H1 (cell line): Measurements from ENCODE around the gene YIF1A. TPM values are rescaled to one million over a fixed set of nuclear protein-coding genes. Genes with fewer than 3 reads are reported as not detected.
"Not testable (repeated sequence)": the region's sequence is repeated elsewhere in the genome, so short reads cannot be mapped to it uniquely, and the experiment has no call there.

Experiments
- CTCF ChIA-PET: fragments of 300-600 bp; sonication (Branson Sonifier 250); formaldehyde crosslinking; loops from one replicate; lab custom pipeline; 2021; ENCODE audit not compliant: partially characterized antibody; lab: Charles Lee
- POLR2A ChIA-PET: fragments of 300-600 bp; sonication (Branson Sonifier 250); formaldehyde crosslinking; loops from one replicate; lab custom pipeline; 2021; ENCODE audit warnings: inconsistent platforms; ENCODE audit not compliant: partially characterized antibody; lab: Charles Lee
- DNase-seq, 2 experiments: peaks; one replicate each; pipeline versions ENCODE4 v3.0.0 to v3.0.0-alpha.2; 2010 to 2022; ENCODE audit warnings: low spot score in 2 of 2, low read depth in 1 of 2, mixed read lengths in 1 of 2
- FAIRE-seq: peaks from 2 replicates; lab custom pipeline; 2011; peaks lifted over from hg19 to GRCh38; lab: Jason Lieb, UNC
- H2AFZ ChIP-seq: 2 replicates; pipeline ENCODE4 v1.8.1; 2012; ENCODE audit warnings: low read length, inconsistent platforms
- H2AK5ac ChIP-seq: 2 replicates; pipeline ENCODE4 v1.6.1; 2013; ENCODE audit warnings: low read depth, low read length
- H2BK120ac ChIP-seq: replicated peaks from 2 replicates; pipeline ENCODE3; 2013; ENCODE audit warnings: low read depth, low read length, inconsistent platforms
- H2BK12ac ChIP-seq: 2 replicates; pipeline ENCODE4 v1.6.1; 2013; ENCODE audit warnings: low read depth, low read length
- H2BK15ac ChIP-seq: 2 replicates; pipeline ENCODE4 v1.6.1; 2013; ENCODE audit warnings: low read length
- H2BK20ac ChIP-seq: 2 replicates; pipeline ENCODE4 v1.6.1; 2013; ENCODE audit warnings: low read length
- H2BK5ac ChIP-seq: 2 replicates; pipeline ENCODE4 v1.6.1; 2013; ENCODE audit warnings: low read depth, low read length
- H3K14ac ChIP-seq: 2 replicates; pipeline ENCODE4 v1.6.1; 2013; ENCODE audit warnings: inconsistent platforms; ENCODE audit not compliant: insufficient read length
- H3K18ac ChIP-seq: 2 replicates; pipeline ENCODE4 v1.6.1; 2013; ENCODE audit warnings: low read length; ENCODE audit errors: extremely low read depth
- H3K23ac ChIP-seq: 2 replicates; pipeline ENCODE4 v1.6.1; 2013; ENCODE audit warnings: inconsistent platforms; ENCODE audit not compliant: insufficient read length
- H3K23me2 ChIP-seq: 2 replicates; pipeline ENCODE4 v1.6.1; 2013; ENCODE audit warnings: low read depth, low read length
- H3K27ac ChIP-seq: 2 replicates; pipeline ENCODE4 v1.6.1; 2011; ENCODE audit warnings: low read depth, low read length, inconsistent platforms
- H3K27me3 ChIP-seq, 4 experiments: replicated peaks in 1 of 4; 1 replicate in 1 of 4; 2 replicates in 3 of 4; pipeline versions ENCODE4 v1.6.1 to v1.8.1; 2011 to 2013; ENCODE audit warnings: low read length in 3 of 4, mild to moderate bottlenecking in 3 of 4, inconsistent platforms in 2 of 4, mixed read lengths in 2 of 4, moderate library complexity in 1 of 4; ENCODE audit not compliant: control insufficient read depth in 3 of 4, insufficient read depth in 3 of 4; ENCODE audit errors: extremely low read depth in 1 of 4
- H3K36me3 ChIP-seq, 4 experiments: 2 replicates each; pipeline versions ENCODE4 v1.6.1 to v1.8.1; 2011 to 2013; ENCODE audit warnings: mild to moderate bottlenecking in 4 of 4, low read length in 3 of 4, moderate library complexity in 2 of 4, control low read depth in 1 of 4, inconsistent platforms in 1 of 4; ENCODE audit not compliant: insufficient read depth in 4 of 4, control insufficient read depth in 2 of 4
- H3K4ac ChIP-seq: replicated peaks from 2 replicates; pipeline ENCODE3; 2013; ENCODE audit warnings: low read length, low read depth, mixed read lengths, inconsistent platforms; ENCODE audit not compliant: insufficient read length
- H3K4me1 ChIP-seq, 4 experiments: replicated peaks in 1 of 4; 1 replicate in 1 of 4; 2 replicates in 3 of 4; pipeline versions ENCODE4 v1.6.1 to v1.8.1; 2011 to 2013; ENCODE audit warnings: low read length in 3 of 4, inconsistent platforms in 2 of 4, mixed read lengths in 1 of 4; ENCODE audit not compliant: insufficient read depth in 4 of 4, control insufficient read depth in 3 of 4
- H3K4me2 ChIP-seq, 2 experiments: 2 replicates each; pipeline versions ENCODE4 v1.6.1 to v1.8.1; 2011 to 2013; ENCODE audit warnings: low read depth in 2 of 2, low read length in 2 of 2, control low read depth in 1 of 2, inconsistent platforms in 1 of 2, mild to moderate bottlenecking in 1 of 2; ENCODE audit not compliant: insufficient read depth in 1 of 2
- H3K4me3 ChIP-seq, 4 experiments: fragments of 200-600, 300-600 bp in 1 of 4; sonication (generic), shearing (Covaris generic), sonication (Bioruptor Twin) in 1 of 4; 2 replicates each; pipeline versions ENCODE4 v1.5.1 to v1.8.1; 2011 to 2016; ENCODE audit warnings: low read length in 4 of 4, low read depth in 3 of 4, control low read depth in 2 of 4, inconsistent platforms in 2 of 4, mild to moderate bottlenecking in 2 of 4, mixed read lengths in 1 of 4, moderate library complexity in 1 of 4; ENCODE audit not compliant: insufficient read depth in 2 of 4; ENCODE audit errors: extremely low read depth in 1 of 4
- H3K56ac ChIP-seq: replicated peaks from 2 replicates; pipeline ENCODE3; 2013; ENCODE audit warnings: low read depth, mild to moderate bottlenecking, mixed read lengths, low read length, inconsistent platforms; ENCODE audit not compliant: insufficient read length
- H3K79me1 ChIP-seq: 2 replicates; pipeline ENCODE4 v1.6.1; 2013; ENCODE audit warnings: low read depth, low read length, control low read depth
- H3K79me2 ChIP-seq, 2 experiments: 2 replicates each; pipeline versions ENCODE4 v1.6.1 to v1.8.1; 2012 to 2013; ENCODE audit warnings: low read length in 2 of 2, mild to moderate bottlenecking in 2 of 2, inconsistent platforms in 1 of 2; ENCODE audit not compliant: insufficient read depth in 2 of 2, control insufficient read depth in 1 of 2
- H3K9ac ChIP-seq, 4 experiments: replicated peaks in 1 of 4; 1 replicate in 1 of 4; 2 replicates in 3 of 4; pipeline versions ENCODE4 v1.6.1 to v1.8.1; 2011 to 2013; ENCODE audit warnings: low read depth in 3 of 4, low read length in 3 of 4, control low read depth in 2 of 4, mild to moderate bottlenecking in 2 of 4, moderate library complexity in 2 of 4, inconsistent platforms in 1 of 4; ENCODE audit errors: extremely low read depth in 1 of 4
- H3K9me3 ChIP-seq, 2 experiments: 2 replicates each; pipeline versions ENCODE4 v1.6.1 to v1.8.1; 2012 to 2013; ENCODE audit warnings: mild to moderate bottlenecking in 2 of 2, moderate library complexity in 2 of 2, control low read depth in 1 of 2, inconsistent platforms in 1 of 2, low read depth in 1 of 2, low read length in 1 of 2, mixed read lengths in 1 of 2; ENCODE audit not compliant: insufficient read depth in 2 of 2
- H4K20me1 ChIP-seq, 2 experiments: replicated peaks in 1 of 2; 2 replicates each; pipeline versions ENCODE3 to v1.8.1; 2011 to 2013; ENCODE audit warnings: inconsistent platforms in 2 of 2, low read length in 2 of 2, mild to moderate bottlenecking in 1 of 2; ENCODE audit not compliant: insufficient read depth in 2 of 2, control insufficient read depth in 1 of 2
- H4K5ac ChIP-seq: 2 replicates; pipeline ENCODE4 v1.6.1; 2013; ENCODE audit warnings: low read length, low read depth, mixed read lengths, inconsistent platforms; ENCODE audit not compliant: insufficient read length
- H4K8ac ChIP-seq: 2 replicates; pipeline ENCODE4 v1.8.0; 2013; ENCODE audit warnings: mild to moderate bottlenecking, moderate library complexity, low read length, inconsistent platforms; ENCODE audit not compliant: insufficient read depth; ENCODE audit errors: extremely low read depth
- H4K91ac ChIP-seq: replicated peaks from 2 replicates; pipeline ENCODE3; 2013; ENCODE audit warnings: low read length, mixed read lengths, inconsistent platforms; ENCODE audit not compliant: insufficient read length
- MAFK ChIP-seq: IDR thresholded peaks from 2 replicates; pipeline ENCODE4 v1.6.1; 2012; ENCODE audit warnings: low read depth, mild to moderate bottlenecking, improper control_type of control experiment, low read length
- SIN3A ChIP-seq, 2 experiments: IDR thresholded peaks in 1 of 2; conservative IDR thresholded peaks in 1 of 2; 2 replicates each; pipeline ENCODE4 v1.6.1; 2011 to 2012; ENCODE audit warnings: low read length in 2 of 2, improper control_type of control experiment in 1 of 2, low read depth in 1 of 2, mild to moderate bottlenecking in 1 of 2
- SP4 ChIP-seq: IDR thresholded peaks from 2 replicates; pipeline ENCODE4 v1.6.1; 2012; ENCODE audit warnings: low read length, inconsistent platforms
- TBP ChIP-seq: IDR thresholded peaks from 2 replicates; pipeline ENCODE4 v1.6.1; 2011; ENCODE audit warnings: low read depth, low read length, improper control_type of control experiment
- WGBS, 2 experiments: shearing (Covaris generic) in 1 of 2; methylation state at CpG; one replicate each; pipeline versions ENCODE4 v1.1.6 to v1.1.7; 2013 to 2015; ENCODE audit warnings: low lambda C conversion rate in 2 of 2, mixed read lengths in 2 of 2, inconsistent platforms in 1 of 2, low coverage in 1 of 2, missing lambda C conversion rate in 1 of 2; ENCODE audit not compliant: insufficient replicate concordance in 2 of 2, insufficient coverage in 1 of 2, insufficient read length in 1 of 2; ENCODE audit errors: extremely low coverage in 1 of 2, missing lambda C conversion rate in 1 of 2; 5-methylcytosine and 5-hydroxymethylcytosine counted together
- polyA plus RNA-seq, 7 experiments: library from polyadenylated mRNA; depleted of rRNA in 3 of 7; stranded (reverse) in 5 of 7; unstranded in 2 of 7; fragments of >200 nt in 5 of 7; fragments of 200-250 nt in 2 of 7; gene quantifications; 1 replicate in 5 of 7; 2 replicates in 1 of 7; 4 replicates in 1 of 7; pipeline versions ENCODE4 v1.2.1 to v1.2.3, GENCODE V29; 2011 to 2013; ENCODE audit warnings: missing spikeins in 2 of 7, mixed read lengths in 2 of 7
- total RNA-seq: library from RNA; stranded (reverse); fragmentation: NEBNext Ultra II Directional; extraction: Animal tissue kit (Norgen Biotek cat#: 25700); gene quantifications from 2 replicates; pipeline ENCODE4 v1.2.1, GENCODE V29; 2021

YIF1A gene
- total and polyA plus RNA-seq, 2 of the 8 experiments (the other 6 are each of a cell fraction or from before 2014, with no cell fraction given): 70.1 to 178 TPM

DNA sequence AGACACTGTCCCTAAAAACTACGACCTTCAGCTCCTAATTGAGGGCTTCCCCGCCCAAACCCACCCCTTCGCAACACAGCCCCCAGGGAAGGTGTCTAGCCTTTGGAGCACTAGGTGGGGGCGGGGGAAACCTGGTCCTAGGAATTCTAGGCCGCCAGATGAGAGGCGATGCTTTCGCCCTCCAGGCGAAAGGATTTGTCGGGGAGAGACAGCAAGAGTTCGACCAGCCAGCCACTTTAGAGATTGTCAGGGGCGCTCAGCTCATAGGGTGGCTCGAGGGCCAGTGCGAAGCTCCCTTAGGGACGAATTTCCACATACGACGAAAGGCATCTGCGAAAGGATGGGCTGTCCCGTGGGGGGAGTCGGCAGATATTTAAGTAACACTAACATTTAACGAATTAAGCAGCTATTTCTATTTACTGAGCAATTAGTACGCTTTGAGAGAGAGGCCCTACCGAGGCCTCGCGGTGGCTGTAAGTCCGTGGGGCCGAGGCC, 22.6 kb upstream of the YIF1A start (continued):
- TF ChIP-seq SIN3A (conservative IDR thresholded peaks at IDR 0.05 in 1 of 2, IDR thresholded peaks at IDR 0.05 in 1 of 2; ENCODE audit: low read depth in 1 of 2, low read length in 2 of 2) (no peak), SP4 (no peak), TBP (no peak), MAFK (no peak)

DNA sequence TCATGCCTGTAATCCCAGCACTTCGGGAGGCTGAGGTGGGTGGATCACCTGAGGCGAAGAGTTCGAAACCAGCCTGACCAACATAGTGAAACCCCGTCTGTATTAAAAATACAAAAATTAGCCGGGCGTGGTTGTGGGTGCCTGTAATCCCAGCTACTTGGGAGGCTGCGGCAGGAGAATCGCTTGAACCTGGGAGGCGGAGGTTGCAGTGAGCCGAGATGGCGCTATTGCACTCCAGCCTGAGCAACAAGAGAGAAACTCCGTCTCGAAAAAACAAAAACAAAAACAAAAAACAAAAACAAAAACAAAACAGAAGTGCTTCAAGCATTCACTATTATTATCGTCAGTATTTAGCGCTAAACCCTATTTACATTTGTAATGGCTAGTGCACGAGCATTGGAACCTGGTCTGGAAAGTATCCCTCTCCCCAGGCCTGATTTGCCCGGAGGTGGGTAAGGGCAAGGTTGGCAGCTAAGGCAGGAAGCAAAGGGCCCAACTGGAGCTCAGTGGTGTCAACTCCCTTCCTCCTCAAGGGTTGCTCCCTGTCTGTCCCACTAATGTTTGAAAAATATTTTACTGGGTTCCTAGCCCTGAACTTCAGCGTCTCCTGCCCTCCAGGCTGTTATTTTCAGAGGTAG, 22.0 kb upstream of the YIF1A start:
- ChIA-PET POLR2A (interaction anchor here (0.8 to 4.1 kb wide), 20 partner anchors 11 to 242 kb away, joined by 3 to 25 read pairs (median 4); partner anchors contain the start of genes BRMS1, RIN1 and TMEM151A), CTCF (interaction anchor here (0.6 to 11.7 kb wide), 33 partner anchors 10 to 1282 kb away, joined by 3 to 242 read pairs (median 7); partner anchors contain the start of genes B4GAT1, BRMS1, RAB1B and RIN1)
- H4K5ac ChIP-seq, H2BK15ac ChIP-seq, H2BK120ac ChIP-seq, H2AFZ ChIP-seq, H3K23me2 ChIP-seq, FAIRE-seq, H3K23ac ChIP-seq, H3K14ac ChIP-seq, H2BK20ac ChIP-seq, H4K8ac ChIP-seq, H3K9me3 ChIP-seq, H3K79me2 ChIP-seq, H2BK12ac ChIP-seq, H3K79me1 ChIP-seq, H3K36me3 ChIP-seq, H3K4me3 ChIP-seq, H3K18ac ChIP-seq, H2AK5ac ChIP-seq, H3K4ac ChIP-seq, H3K27me3 ChIP-seq, H4K91ac ChIP-seq, DNase-seq, H2BK5ac ChIP-seq, H3K27ac ChIP-seq, H4K20me1 ChIP-seq, H3K56ac ChIP-seq, H3K9ac ChIP-seq: not testable (repeated sequence)
- H3K4me1 ChIP-seq: peaks cover 3 to 13% (median 6%) of the 10 kb centered on the region in 4 experiments; a peak in 6 of 7 replicates
- peak overlapping the region in 1 of 2 experiments; percentile 48; a peak in 2 of 4 replicates for H3K4me2 ChIP-seq
- 85% methylated on average over 18 of the region's 18 CpGs; no CpG with 5 or more reads in 1 of the 2 experiments for WGBS, 2 experiments
